ENCODE data around the gene FBN1.

The FBN1 gene

GRCh38 chr15:48459571-48460442 lies 185.7 kb downstream of the FBN1 start:
- Histone ChIP-seq H3K36me3 (ENCODE audit: control insufficient read depth in 1 of 2, insufficient read depth in 2 of 2, low read depth in 1 of 2, low read length in 2 of 2) (peaks cover 36 to 89% of the 10 kb centered on the region in 2 experiments), H2BK120ac (ENCODE audit: low read depth, low read length) (no peak overlapping the region), H4K8ac (ENCODE audit: low read length) (no peak overlapping the region), H3K9me3 (ENCODE audit: control insufficient read depth, low read length) (no peaks in the 10 kb centered on the region), H3K4me3 (ENCODE audit: insufficient read depth in 1 of 2, low read depth in 1 of 2, low read length in 2 of 2) (no peak overlapping the region), H3K4me2 (ENCODE audit: low read length, poor library complexity, severe bottlenecking) (no peak overlapping the region), H3K9ac (ENCODE audit: low read length) (peak overlapping the region; percentile 73), H2BK12ac (ENCODE audit: low read length in 2 of 2) (no peak overlapping the region), H3K4me1 (ENCODE audit: control insufficient read depth, insufficient read depth, low read depth, low read length) (peaks cover 2% of the 10 kb centered on the region), H3K14ac (ENCODE audit: low read length in 2 of 2) (no peak overlapping the region), H2AK5ac (ENCODE audit: low read length, severe bottlenecking) (no peak overlapping the region), H3K23ac (ENCODE audit: low read length in 2 of 2) (no peak overlapping the region), H2BK5ac (ENCODE audit: low read depth, low read length, poor library complexity, severe bottlenecking) (no peak overlapping the region), H3K27ac (ENCODE audit: low read length, poor library complexity, severe bottlenecking) (peak overlapping the region; percentile 4), H2AFZ (ENCODE audit: low read depth, low read length) (no peak overlapping the region), H2BK15ac (ENCODE audit: low read depth, poor library complexity, severe bottlenecking) (no peak overlapping the region), H3K27me3 (ENCODE audit: control insufficient read depth in 1 of 2, insufficient read depth in 1 of 2, low read length in 2 of 2) (no peaks in the 10 kb centered on the region), H3K79me1 (replicated peaks; ENCODE audit: low read length, poor library complexity, severe bottlenecking) (peaks cover 11% of the 10 kb centered on the region), H3K18ac (ENCODE audit: low read depth in 1 of 2, low read length in 2 of 2) (no peak overlapping the region), H3K4ac (ENCODE audit: low read depth in 1 of 2, low read length in 2 of 2) (no peak overlapping the region), H4K91ac (ENCODE audit: low read length) (no peak overlapping the region)
- 71% methylated on average over 4 of the region's 7 CpGs for WGBS
- DNase-seq: peak; percentile 78

DNA sequence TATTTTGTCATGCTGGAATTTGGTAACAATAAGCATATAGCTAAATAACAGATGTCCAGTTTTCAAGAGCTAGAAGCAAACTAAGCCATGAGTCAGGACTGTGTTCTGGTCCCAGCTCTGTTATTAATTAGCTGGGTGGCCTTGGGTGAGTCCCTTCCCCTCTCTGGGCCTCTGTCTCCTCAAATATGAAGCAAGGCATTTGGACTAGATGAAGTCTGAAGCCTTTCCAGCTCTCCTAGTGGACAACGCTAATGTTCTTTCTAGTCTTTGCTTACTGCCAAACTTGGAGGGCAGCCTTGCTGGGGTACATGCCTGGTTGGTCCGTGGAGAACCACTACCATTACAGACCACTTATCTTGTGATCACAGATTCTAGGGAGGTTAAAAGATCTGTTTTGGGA lies 186.6 kb downstream of the FBN1 start:
- 100% methylated on average over 1 of the region's 2 CpGs for WGBS
- no peaks in the 10 kb centered on the region for H3K9me3 ChIP-seq (ENCODE audit: control insufficient read depth, low read length)
- H3K4me3 ChIP-seq (ENCODE audit: insufficient read depth in 1 of 2, low read depth in 1 of 2, low read length in 2 of 2): no peak overlapping the region
- no peak overlapping the region for H2BK15ac ChIP-seq (ENCODE audit: low read depth, poor library complexity, severe bottlenecking)
- no peak overlapping the region for H3K14ac ChIP-seq (ENCODE audit: low read length in 2 of 2)
- H3K27me3 ChIP-seq (ENCODE audit: control insufficient read depth in 1 of 2, insufficient read depth in 1 of 2, low read length in 2 of 2): no peaks in the 10 kb centered on the region
- no peak overlapping the region for H2BK120ac ChIP-seq (ENCODE audit: low read depth, low read length)
- H2BK12ac ChIP-seq (ENCODE audit: low read length in 2 of 2): no peak overlapping the region
- no peak overlapping the region for H4K91ac ChIP-seq (ENCODE audit: low read length)
- H3K4me2 ChIP-seq (ENCODE audit: low read length, poor library complexity, severe bottlenecking): no peak overlapping the region
- peak overlapping the region in 1 of 2 experiments; percentile 55 for H3K18ac ChIP-seq (ENCODE audit: low read depth in 1 of 2, low read length in 2 of 2)
- H3K36me3 ChIP-seq (ENCODE audit: control insufficient read depth in 1 of 2, insufficient read depth in 2 of 2, low read depth in 1 of 2, low read length in 2 of 2): peaks cover 36 to 89% of the 10 kb centered on the region in 2 experiments
- H3K27ac ChIP-seq (ENCODE audit: low read length, poor library complexity, severe bottlenecking): no peak overlapping the region
- no peak overlapping the region for H3K4ac ChIP-seq (ENCODE audit: low read depth in 1 of 2, low read length in 2 of 2)
- peaks cover 13% of the 10 kb centered on the region for H3K79me1 ChIP-seq (replicated peaks; ENCODE audit: low read length, poor library complexity, severe bottlenecking)
- H3K4me1 ChIP-seq (ENCODE audit: control insufficient read depth, insufficient read depth, low read depth, low read length): peaks cover 5% of the 10 kb centered on the region
- H2AFZ ChIP-seq (ENCODE audit: low read depth, low read length): no peak overlapping the region
- no peak overlapping the region for H2BK5ac ChIP-seq (ENCODE audit: low read depth, low read length, poor library complexity, severe bottlenecking)
- H4K8ac ChIP-seq (ENCODE audit: low read length): no peak overlapping the region
- H3K23ac ChIP-seq (ENCODE audit: low read length in 2 of 2): no peak overlapping the region
- H3K9ac ChIP-seq (ENCODE audit: low read length): peak overlapping the region; percentile 73
- DNase-seq: no peak
- no peak overlapping the region for H2AK5ac ChIP-seq (ENCODE audit: low read length, severe bottlenecking)

GRCh38 chr15:48456134-48456533 lies 189.4 kb downstream of the FBN1 start:
- no peak overlapping the region for H2AFZ ChIP-seq (ENCODE audit: low read depth, low read length)
- H3K36me3 ChIP-seq (ENCODE audit: control insufficient read depth in 1 of 2, insufficient read depth in 2 of 2, low read depth in 1 of 2, low read length in 2 of 2): peaks cover 37 to 89% of the 10 kb centered on the region in 2 experiments
- no peak overlapping the region for H3K18ac ChIP-seq (ENCODE audit: low read depth in 1 of 2, low read length in 2 of 2)
- no peak overlapping the region for H2BK120ac ChIP-seq (ENCODE audit: low read depth, low read length)
- peak overlapping the region; percentile 13 for H3K9ac ChIP-seq (ENCODE audit: low read length)
- WGBS: no CpG with 5 or more reads among the region's 1 CpG
- no peak overlapping the region for H2AK5ac ChIP-seq (ENCODE audit: low read length, severe bottlenecking)
- H3K4ac ChIP-seq (ENCODE audit: low read depth in 1 of 2, low read length in 2 of 2): no peak overlapping the region
- H2BK15ac ChIP-seq (ENCODE audit: low read depth, poor library complexity, severe bottlenecking): no peak overlapping the region
- H3K9me3 ChIP-seq (ENCODE audit: control insufficient read depth, low read length): no peaks in the 10 kb centered on the region
- H3K4me3 ChIP-seq (ENCODE audit: insufficient read depth in 1 of 2, low read depth in 1 of 2, low read length in 2 of 2): no peak overlapping the region
- DNase-seq: no peak
- H3K14ac ChIP-seq (ENCODE audit: low read length in 2 of 2): no peak overlapping the region
- H3K23ac ChIP-seq (ENCODE audit: low read length in 2 of 2): no peak overlapping the region
- H3K4me1 ChIP-seq (ENCODE audit: control insufficient read depth, insufficient read depth, low read depth, low read length): peaks cover 5% of the 10 kb centered on the region
- H3K27me3 ChIP-seq (ENCODE audit: control insufficient read depth in 1 of 2, insufficient read depth in 1 of 2, low read length in 2 of 2): no peaks in the 10 kb centered on the region
- no peak overlapping the region for H4K91ac ChIP-seq (ENCODE audit: low read length)
- H3K4me2 ChIP-seq (ENCODE audit: low read length, poor library complexity, severe bottlenecking): no peak overlapping the region
- H2BK12ac ChIP-seq (ENCODE audit: low read length in 2 of 2): no peak overlapping the region
- H2BK5ac ChIP-seq (ENCODE audit: low read depth, low read length, poor library complexity, severe bottlenecking): no peak overlapping the region
- peaks cover 15% of the 10 kb centered on the region for H3K79me1 ChIP-seq (replicated peaks; ENCODE audit: low read length, poor library complexity, severe bottlenecking)
- no peak overlapping the region for H4K8ac ChIP-seq (ENCODE audit: low read length)
- no peak overlapping the region for H3K27ac ChIP-seq (ENCODE audit: low read length, poor library complexity, severe bottlenecking)

DNA sequence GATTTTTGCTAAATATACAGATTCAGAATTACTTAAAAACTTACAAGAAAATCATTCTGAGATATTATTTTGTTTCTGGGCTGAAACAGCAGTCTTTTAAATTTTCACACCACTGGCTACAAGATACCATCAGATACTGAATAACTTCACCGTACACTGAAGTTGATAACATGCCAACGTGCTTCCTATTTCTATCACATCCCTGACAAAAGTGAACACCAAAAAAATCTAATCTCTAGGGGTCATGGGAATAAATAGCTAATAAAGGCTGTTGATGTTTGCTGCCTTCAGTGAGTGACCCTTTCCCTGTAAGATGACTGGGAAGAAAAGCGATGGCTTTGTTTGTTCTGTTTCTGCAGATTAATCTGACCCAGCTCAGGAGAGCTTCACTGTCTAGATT lies 193.8 kb downstream of the FBN1 start:
- Histone ChIP-seq H4K8ac (ENCODE audit: low read length) (no peak overlapping the region), H3K4ac (ENCODE audit: low read depth in 1 of 2, low read length in 2 of 2) (no peak overlapping the region), H3K27me3 (ENCODE audit: control insufficient read depth in 1 of 2, insufficient read depth in 1 of 2, low read length in 2 of 2) (no peaks in the 10 kb centered on the region), H2BK15ac (ENCODE audit: low read depth, poor library complexity, severe bottlenecking) (no peak overlapping the region), H3K79me1 (replicated peaks; ENCODE audit: low read length, poor library complexity, severe bottlenecking) (peaks cover 12% of the 10 kb centered on the region), H3K14ac (ENCODE audit: low read length in 2 of 2) (no peak overlapping the region), H2AFZ (ENCODE audit: low read depth, low read length) (no peak overlapping the region), H3K36me3 (ENCODE audit: control insufficient read depth in 1 of 2, insufficient read depth in 2 of 2, low read depth in 1 of 2, low read length in 2 of 2) (peaks cover 25 to 98% of the 10 kb centered on the region in 2 experiments), H3K9ac (ENCODE audit: low read length) (no peak overlapping the region), H3K4me3 (ENCODE audit: insufficient read depth in 1 of 2, low read depth in 1 of 2, low read length in 2 of 2) (no peak overlapping the region), H3K18ac (ENCODE audit: low read depth in 1 of 2, low read length in 2 of 2) (no peak overlapping the region), H3K9me3 (ENCODE audit: control insufficient read depth, low read length) (no peaks in the 10 kb centered on the region), H3K4me2 (ENCODE audit: low read length, poor library complexity, severe bottlenecking) (no peak overlapping the region), H2BK120ac (ENCODE audit: low read depth, low read length) (no peak overlapping the region), H2BK5ac (ENCODE audit: low read depth, low read length, poor library complexity, severe bottlenecking) (no peak overlapping the region), H3K27ac (ENCODE audit: low read length, poor library complexity, severe bottlenecking) (no peak overlapping the region), H2BK12ac (ENCODE audit: low read length in 2 of 2) (no peak overlapping the region), H3K4me1 (ENCODE audit: control insufficient read depth, insufficient read depth, low read depth, low read length) (peaks cover 5% of the 10 kb centered on the region), H2AK5ac (ENCODE audit: low read length, severe bottlenecking) (no peak overlapping the region), H3K23ac (ENCODE audit: low read length in 2 of 2) (no peak overlapping the region), H4K91ac (ENCODE audit: low read length) (no peak overlapping the region)
- 99% methylated on average over 2 of the region's 3 CpGs for WGBS
- no peak for DNase-seq

Data from mesenchymal stem cell (in vitro differentiated cells and primary cell).